Memory B cell (primary cell): Measurements from ENCODE around the gene DENND6B.
A peak's percentile ranks its signal among the peaks of the same experiment; 100 is the strongest.
"Not testable (repeated sequence)": the region's sequence is repeated elsewhere in the genome, so short reads cannot be mapped to it uniquely, and the experiment has no call there.

Experiments
- ATAC-seq: fragments of 150-1000 bp; cut with Tn5 transposase; 2 replicates; pipeline ENCODE4 v1.10.0; 2021; ENCODE audit warnings: low read depth, mild to moderate bottlenecking, moderate library complexity
- DNase-seq, 2 donors: peaks; one replicate each; pipeline ENCODE4 v3.0.0; 2022; ENCODE audit warnings: low spot score in 2 of 2
- H3K27ac Mint-ChIP-seq: one replicate; pipeline ENCODE4 v1.8.0; 2022; ENCODE audit warnings: mild to moderate bottlenecking, moderate library complexity, mixed read lengths
- H3K27me3 Mint-ChIP-seq: one replicate; pipeline ENCODE4 v1.8.0; 2022; ENCODE audit warnings: mixed read lengths
- H3K36me3 Mint-ChIP-seq: one replicate; pipeline ENCODE4 v1.8.0; 2022; ENCODE audit warnings: mild to moderate bottlenecking, mixed read lengths
- H3K4me1 Mint-ChIP-seq: one replicate; pipeline ENCODE4 v1.8.0; 2022; ENCODE audit warnings: mixed read lengths
- H3K4me3 Mint-ChIP-seq: one replicate; pipeline ENCODE4 v1.8.0; 2022; ENCODE audit warnings: mild to moderate bottlenecking, moderate library complexity, mixed read lengths
- H3K9me3 Mint-ChIP-seq: one replicate; pipeline ENCODE4 v1.8.0; 2022; ENCODE audit warnings: mixed read lengths

The DENND6B gene

DNA sequence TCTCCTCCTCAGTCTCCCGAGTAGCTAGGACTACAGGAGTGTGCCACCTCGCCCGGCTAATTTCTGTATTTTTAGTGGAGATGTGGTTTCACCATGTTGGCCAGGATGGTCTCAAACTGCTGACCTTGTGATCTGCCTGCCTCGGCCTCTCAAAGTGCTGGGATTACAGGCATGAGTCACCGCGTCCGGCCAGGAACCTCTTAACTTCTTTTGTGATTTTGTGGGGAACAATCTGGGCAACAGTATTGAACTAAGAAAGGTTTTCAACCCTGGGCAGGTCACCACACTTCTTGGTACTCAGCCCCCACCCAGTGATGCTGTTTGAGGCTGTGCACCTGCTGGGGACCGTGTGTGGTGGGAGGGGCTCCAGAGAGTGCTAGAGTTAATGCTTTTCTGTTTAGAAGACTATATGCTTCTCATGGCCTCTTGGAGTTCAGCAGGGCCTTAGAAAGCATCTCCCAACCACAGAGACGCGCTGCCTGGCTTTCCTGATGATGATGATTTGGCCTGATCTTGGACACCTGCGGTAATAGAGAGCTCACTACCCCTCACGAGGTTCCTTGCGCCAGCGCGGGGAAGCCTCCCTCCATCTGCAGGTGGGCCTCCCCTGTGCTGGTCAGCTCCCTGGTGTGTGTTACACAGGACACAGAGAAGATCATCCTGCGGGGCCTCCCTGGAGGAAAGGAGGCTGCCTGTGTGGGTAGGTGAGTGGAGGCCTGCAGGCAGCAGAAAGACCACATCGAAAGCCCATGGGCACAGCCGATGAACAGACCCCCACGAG lies 1.2 kb downstream of the DENND6B start:
- Mint-ChIP-seq H3K4me1 (peaks cover 12% of the 10 kb centered on the region), H3K27ac (peak overlapping the region; percentile 39), H3K27me3 (peaks cover 2% of the 10 kb centered on the region), H3K4me3 (peak overlapping the region; percentile 85), H3K36me3 (no peaks in the 10 kb centered on the region), H3K9me3 (no peaks in the 10 kb centered on the region)
- no peak for DNase-seq
- no peak for ATAC-seq

DNA sequence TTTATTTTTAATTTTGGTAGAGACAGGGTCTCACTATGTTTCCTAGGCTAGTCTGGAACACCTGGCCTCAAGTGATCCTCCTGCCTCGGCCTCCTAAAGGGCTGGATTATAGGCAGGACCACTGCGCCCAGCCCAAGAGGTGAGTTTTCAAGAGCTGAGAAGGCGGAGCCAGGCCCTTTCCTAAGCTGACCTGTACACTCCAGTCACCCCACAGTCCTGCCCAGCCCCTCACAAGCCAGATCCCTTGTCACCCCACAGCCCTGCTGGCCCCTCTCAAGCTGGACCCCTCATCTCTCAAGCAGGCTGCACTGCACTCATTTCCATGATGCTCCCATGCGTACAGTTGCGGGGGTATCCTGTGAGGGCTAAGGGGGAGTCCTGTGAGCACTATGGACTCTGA lies 2.9 kb downstream of the DENND6B start:
- ATAC-seq (no peak), DNase-seq (no peak)
- Mint-ChIP-seq H3K4me3 (no peak overlapping the region), H3K36me3 (no peaks in the 10 kb centered on the region), H3K27me3 (no peaks in the 10 kb centered on the region), H3K27ac (no peak overlapping the region), H3K4me1 (peaks cover 16% of the 10 kb centered on the region), H3K9me3 (no peaks in the 10 kb centered on the region)

DNA sequence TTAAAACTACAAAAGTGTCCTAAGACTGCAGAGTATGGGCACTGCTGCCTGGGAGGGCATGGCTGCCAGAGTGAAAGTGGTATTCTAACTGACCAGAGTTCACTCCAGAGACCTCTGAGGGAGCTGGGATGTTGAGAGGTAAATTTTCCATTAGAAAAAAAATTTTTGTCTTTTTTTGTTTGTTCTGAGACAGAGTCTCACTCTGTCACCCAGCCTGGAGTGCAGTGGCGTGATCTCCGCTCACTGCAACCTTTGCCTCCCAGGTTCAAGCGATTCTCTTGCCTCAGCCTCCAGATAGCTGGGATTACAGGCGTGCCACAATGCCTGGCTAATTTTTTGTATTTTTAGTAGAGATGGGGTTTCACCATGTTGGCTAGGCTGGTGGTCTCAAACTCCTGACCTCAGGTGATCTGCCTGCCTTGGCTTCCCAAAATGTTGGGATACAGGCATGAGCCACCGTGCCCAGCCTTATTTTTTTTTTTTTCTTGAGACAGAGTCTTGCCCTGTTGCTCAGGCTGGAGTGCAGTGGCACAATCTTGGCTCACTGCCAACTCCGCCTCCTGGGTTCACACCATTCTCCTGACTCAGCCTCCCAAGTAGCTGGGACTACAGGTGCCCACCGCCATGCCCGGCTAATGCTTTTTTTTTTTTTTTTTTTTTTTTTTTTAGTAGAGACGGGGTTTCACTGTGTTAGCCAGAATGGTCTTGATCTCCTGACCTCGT lies 4.3 kb downstream of the DENND6B start:
- H3K27me3 Mint-ChIP-seq, H3K27ac Mint-ChIP-seq, H3K9me3 Mint-ChIP-seq, ATAC-seq, DNase-seq, H3K4me3 Mint-ChIP-seq, H3K36me3 Mint-ChIP-seq: not testable (repeated sequence)
- H3K4me1 Mint-ChIP-seq = peaks cover 15% of the 10 kb centered on the region

DNA sequence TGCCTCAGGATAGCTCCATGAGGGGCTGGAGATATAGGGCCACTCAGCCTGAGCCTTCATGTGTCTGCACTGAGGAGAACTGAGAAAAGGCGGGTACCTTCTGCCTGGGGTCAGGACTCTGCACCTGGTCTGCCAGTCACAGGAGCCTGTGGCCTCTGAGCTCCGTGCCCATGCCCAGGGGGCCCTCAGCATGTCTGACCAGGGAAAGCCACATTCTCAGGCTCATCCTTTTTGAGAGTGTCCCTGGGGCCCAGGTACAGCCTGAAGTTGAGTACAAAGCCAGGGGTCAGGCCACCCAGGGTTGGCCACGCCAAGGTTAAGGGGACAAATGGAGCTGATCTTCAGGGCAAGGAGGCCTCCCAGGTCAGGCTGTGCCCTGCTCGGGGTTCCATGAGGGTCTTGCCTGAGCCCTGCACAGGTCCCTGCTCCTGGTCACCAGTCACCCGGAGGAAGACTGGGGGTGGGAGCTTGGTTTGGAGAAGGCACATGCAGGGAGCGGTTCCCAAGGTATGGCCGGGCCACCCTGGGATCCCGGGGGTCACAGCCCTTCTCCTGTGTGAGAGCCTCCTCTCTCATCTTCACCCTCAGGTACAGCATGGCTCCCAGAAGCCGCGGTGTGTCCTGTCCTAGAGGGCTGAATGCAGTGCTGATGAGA lies 6.0 kb downstream of the DENND6B start:
- Mint-ChIP-seq H3K4me3 (no peak overlapping the region), H3K27ac (no peak overlapping the region), H3K4me1 (peaks cover 16% of the 10 kb centered on the region), H3K9me3 (no peaks in the 10 kb centered on the region), H3K36me3 (no peaks in the 10 kb centered on the region), H3K27me3 (no peaks in the 10 kb centered on the region)
- ATAC-seq (no peak), DNase-seq (no peak)

DNA sequence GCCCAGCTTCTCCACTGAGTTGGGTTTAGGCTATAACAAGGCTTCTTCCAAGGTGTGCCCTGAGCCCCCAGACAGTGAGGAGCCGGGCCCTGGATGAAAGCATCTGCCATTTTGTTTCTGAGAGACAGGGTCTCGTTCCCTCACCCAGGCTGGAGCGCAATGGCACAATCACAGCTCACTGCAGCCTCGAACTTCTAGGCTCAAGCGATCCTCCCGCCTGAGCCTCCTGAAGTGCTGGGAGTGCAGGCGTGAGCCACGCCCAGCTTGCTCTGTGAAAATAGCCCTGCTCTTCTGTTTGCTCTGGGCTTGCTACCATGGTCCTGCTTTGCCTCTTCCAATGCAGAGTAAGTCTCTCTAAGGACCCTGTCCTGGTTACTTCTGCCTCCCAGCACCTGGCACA lies 6.7 kb downstream of the DENND6B start:
- ATAC-seq (no peak), DNase-seq (no peak)
- Mint-ChIP-seq H3K4me1 (peaks cover 20% of the 10 kb centered on the region), H3K27me3 (no peaks in the 10 kb centered on the region), H3K4me3 (no peak overlapping the region), H3K9me3 (no peaks in the 10 kb centered on the region), H3K27ac (no peak overlapping the region), H3K36me3 (no peaks in the 10 kb centered on the region)

DNA sequence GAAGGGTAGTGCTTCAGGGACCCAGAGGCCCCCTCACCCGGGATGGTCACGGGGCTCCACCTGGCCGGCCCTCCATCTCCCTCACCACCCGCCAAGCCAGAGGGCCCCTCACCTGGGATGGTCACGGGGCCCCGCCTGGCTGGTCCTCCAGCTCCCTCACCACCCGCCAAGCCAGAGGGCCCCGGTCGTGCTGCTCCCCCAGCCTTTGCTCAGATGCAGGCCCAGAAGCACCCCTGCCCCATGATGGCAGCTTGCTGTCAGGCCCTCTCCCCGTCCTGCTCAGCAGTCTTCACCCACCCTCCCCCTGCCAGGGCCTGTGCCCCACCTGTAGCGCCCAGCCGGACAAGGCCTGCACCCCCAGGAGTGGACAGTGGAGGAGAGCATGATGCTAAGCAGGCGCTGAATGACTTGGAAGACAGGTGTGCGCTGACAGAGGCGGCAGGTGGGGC lies 7.3 kb downstream of the DENND6B start:
- no peak for DNase-seq
- no peak overlapping the region for H3K4me3 Mint-ChIP-seq
- peaks cover 21% of the 10 kb centered on the region for H3K4me1 Mint-ChIP-seq
- ATAC-seq = no peak
- H3K9me3 Mint-ChIP-seq = no peaks in the 10 kb centered on the region
- H3K36me3 Mint-ChIP-seq = no peaks in the 10 kb centered on the region
- H3K27ac Mint-ChIP-seq = no peak overlapping the region
- H3K27me3 Mint-ChIP-seq = no peaks in the 10 kb centered on the region

DNA sequence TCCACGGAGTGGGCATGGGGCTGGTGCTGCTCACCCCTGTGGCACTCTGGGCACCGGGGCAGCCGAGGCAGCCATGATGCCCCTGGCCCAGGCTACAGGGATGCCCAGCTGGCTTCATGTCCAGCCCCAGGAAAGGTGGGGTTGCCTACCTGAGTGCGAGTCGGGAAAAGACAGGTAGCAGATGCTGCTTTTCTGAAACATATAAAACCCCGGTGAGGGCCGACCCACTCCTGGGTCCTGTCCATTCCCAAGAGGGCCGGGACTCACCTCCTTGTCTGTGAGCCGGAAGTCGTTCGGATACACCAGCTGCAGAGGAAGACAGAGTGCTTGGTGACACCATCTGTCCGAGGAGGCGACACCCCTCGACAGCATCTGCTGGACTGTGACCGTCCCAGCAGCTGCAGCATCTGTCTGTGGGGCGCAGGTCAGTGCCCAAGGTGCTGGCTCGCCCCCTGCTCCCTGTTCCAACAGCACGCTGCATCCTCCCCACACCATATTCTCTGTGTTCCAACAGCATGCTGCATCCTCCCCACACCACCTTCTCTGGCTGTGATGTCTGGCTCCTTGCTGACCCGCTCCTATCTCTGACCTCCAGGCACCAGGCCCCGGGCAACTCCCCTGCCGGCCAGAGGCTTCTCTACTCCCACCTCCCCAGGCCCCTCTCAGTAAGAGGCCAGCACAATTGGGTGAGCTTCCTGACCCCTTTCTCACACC lies 8.0 kb downstream of the DENND6B start:
- ATAC-seq (no peak), DNase-seq (no peak)
- Mint-ChIP-seq H3K9me3 (no peaks in the 10 kb centered on the region), H3K27ac (no peak overlapping the region), H3K4me3 (no peak overlapping the region), H3K4me1 (peaks cover 25% of the 10 kb centered on the region), H3K27me3 (no peaks in the 10 kb centered on the region), H3K36me3 (no peaks in the 10 kb centered on the region)

DNA sequence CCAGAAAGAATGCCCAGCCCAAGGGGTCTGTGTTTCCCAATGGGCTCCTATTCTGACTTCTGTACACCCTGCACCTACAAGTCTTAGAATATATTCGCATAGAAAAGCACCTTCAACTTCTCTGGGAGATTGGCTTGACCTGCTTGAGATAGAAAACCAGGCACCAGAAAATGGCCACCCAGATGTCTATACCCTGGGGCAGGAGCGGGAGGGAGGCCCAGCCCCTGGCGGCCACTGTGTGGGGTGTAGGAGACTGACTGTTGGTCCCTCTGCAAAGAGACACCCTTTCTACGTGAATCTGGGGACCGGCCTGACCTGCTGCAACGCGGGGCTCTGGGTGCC lies 8.5 kb downstream of the DENND6B start:
- Mint-ChIP-seq H3K27ac (no peak overlapping the region), H3K36me3 (no peaks in the 10 kb centered on the region), H3K4me1 (peaks cover 25% of the 10 kb centered on the region), H3K27me3 (no peaks in the 10 kb centered on the region), H3K4me3 (no peak overlapping the region), H3K9me3 (no peaks in the 10 kb centered on the region)
- DNase-seq = no peak
- no peak for ATAC-seq

DNA sequence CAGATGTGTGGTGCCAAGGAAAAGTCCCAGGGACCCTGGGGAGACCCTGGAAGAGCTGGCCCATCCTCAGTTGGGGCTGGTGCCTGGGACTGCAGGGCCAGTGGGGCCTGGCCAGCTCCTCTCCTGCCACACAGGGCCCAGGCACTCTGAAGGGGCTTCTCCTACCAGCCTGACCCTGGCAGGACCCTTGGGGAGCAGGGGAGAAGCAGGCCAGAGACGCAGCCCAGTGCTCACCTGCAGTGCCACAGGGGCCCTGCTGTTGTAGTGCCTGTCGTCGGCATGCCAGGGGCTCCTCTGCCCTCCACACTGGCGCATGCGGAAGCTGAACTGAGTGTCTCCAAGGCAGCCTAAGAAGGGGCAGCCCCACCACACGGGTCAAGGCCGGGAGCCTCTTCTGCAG lies 9.1 kb downstream of the DENND6B start:
- H3K4me1 Mint-ChIP-seq = peaks cover 25% of the 10 kb centered on the region
- ATAC-seq (no peak), DNase-seq (no peak)
- H3K27me3 Mint-ChIP-seq = no peaks in the 10 kb centered on the region
- no peaks in the 10 kb centered on the region for H3K36me3 Mint-ChIP-seq
- no peak overlapping the region for H3K27ac Mint-ChIP-seq
- no peak overlapping the region for H3K4me3 Mint-ChIP-seq
- H3K9me3 Mint-ChIP-seq = no peaks in the 10 kb centered on the region

DNA sequence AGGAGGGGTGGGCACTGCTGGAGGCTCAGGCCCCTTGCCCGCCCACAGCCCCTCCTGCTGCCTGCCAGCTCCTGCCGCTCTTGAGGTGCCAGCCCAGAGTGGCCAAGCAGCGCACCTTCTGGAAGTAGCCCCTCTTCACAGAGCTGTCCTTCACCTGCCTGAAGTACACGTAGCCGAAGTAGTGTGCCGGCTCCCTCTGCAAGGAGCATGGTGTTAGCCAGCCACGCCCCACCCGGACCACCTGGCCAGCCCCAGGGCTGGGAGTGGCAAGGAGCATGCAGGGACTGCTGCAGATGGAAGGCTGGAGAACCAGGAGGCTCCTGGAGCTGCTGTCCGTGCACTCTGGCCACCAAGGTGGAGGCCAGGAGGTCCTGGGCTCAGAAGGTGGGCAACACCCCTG lies 9.6 kb downstream of the DENND6B start:
- Mint-ChIP-seq H3K9me3 (no peaks in the 10 kb centered on the region), H3K27me3 (no peaks in the 10 kb centered on the region), H3K36me3 (no peaks in the 10 kb centered on the region), H3K4me1 (peaks cover 25% of the 10 kb centered on the region), H3K4me3 (no peak overlapping the region), H3K27ac (no peak overlapping the region)
- DNase-seq (no peak), ATAC-seq (no peak)

DNA sequence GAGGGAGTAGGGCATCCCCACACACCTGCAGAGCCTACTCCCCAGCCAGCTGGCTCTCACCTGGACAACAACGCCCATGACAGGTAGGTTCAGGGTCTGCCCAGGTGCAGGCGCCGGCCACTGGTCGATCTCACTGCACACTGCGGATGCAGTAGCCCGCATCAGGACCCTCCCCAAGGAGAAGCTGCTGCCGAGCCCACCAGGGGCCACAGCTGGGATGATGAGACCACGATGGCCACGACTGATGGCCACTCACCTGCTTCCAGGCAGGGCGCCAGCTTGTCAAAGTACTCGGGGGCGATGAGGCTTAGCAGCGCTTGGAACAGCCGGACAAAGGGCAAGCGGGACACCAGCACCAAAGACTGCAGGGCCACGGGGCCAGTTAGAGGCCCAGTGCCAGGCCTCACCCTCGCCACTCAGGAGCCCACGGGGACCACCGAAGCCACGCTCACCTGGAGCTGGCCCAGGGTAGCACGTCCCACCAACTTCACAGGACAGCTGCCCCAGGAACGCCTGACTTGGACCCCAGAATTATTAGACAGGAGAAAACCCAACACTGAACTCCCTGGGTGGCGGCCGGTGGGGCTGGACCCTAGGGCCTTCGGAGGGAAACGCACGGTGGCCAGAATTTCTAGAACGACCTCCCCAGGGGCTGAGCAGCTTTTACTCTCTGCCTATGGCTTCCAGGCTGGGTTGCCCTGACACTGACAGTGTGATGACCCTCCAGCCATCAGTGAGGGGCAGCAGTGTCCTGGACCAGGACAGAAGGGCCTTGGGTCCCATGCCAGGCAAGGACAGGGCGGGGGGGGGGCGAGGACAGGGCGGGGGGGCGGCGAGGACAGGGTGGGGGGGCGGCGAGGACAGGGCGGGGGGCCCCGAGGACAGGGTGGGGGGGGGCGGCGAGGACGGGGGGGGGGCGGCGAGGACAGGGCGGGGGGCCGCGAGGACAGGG lies 10.4 kb downstream of the DENND6B start:
- ATAC-seq (no peak), DNase-seq (no peak)
- H3K9me3 Mint-ChIP-seq = no peaks in the 10 kb centered on the region
- no peak overlapping the region for H3K27ac Mint-ChIP-seq
- H3K36me3 Mint-ChIP-seq = no peaks in the 10 kb centered on the region
- no peak overlapping the region for H3K4me3 Mint-ChIP-seq
- H3K27me3 Mint-ChIP-seq = no peaks in the 10 kb centered on the region
- H3K4me1 Mint-ChIP-seq = peaks cover 25% of the 10 kb centered on the region

DNA sequence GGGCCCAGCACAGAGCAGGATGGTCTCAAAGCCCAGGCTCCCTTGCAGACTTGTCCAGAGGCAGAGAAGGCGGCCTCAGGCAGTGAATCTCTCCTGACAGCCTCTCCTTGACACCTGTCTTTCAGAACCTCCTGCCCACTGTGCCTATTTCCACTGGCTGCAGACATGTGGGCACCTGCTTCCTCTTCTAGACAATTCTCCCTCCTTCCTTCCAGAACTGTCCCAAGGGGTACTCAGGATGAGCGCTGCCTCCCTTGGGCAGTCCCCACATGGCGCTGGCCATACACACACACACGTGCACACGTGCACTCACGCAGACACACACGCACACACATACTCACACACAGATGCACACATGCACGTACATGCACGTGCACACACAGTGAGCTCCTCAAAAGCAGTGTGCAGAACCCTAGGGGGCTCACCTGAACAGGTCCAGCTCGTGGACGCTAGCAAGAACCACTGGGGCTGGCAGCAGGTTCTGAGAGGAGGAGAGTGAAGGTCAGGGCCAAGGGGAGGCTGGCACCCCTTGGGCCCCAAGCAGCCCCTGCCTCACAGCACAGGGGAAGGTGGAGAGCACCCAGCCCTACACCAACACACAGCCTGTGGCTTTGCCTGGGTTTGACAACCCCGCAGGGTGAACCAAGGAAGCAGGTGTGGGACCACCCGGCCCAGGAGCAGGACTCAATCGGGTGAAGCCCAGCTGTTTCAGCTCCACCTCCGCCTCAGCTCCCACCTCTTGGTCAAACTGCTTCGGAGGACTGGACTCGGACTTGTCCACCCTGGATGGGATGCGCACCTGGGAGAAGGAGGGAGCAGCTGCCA lies 11.3 kb downstream of the DENND6B start:
- H3K27ac Mint-ChIP-seq = peak overlapping the region; percentile 1
- H3K4me3 Mint-ChIP-seq = peak overlapping the region; percentile 69
- DNase-seq = no peak
- no peaks in the 10 kb centered on the region for H3K36me3 Mint-ChIP-seq
- H3K27me3 Mint-ChIP-seq = no peaks in the 10 kb centered on the region
- peak; percentile 6 for ATAC-seq
- H3K9me3 Mint-ChIP-seq = no peaks in the 10 kb centered on the region
- peaks cover 25% of the 10 kb centered on the region for H3K4me1 Mint-ChIP-seq
